SK-MEL-5 (cell line): ENCODE results near the gene HSD17B8. TPM values are rescaled to one million over a fixed set of nuclear protein-coding genes. Genes with fewer than 3 reads are reported as not detected.

Experiments used
- DNase-seq: peaks from one replicate; pipeline ENCODE4 v3.0.0-alpha.2; 2016; ENCODE audit warnings: low read depth, low spot score
- in situ Hi-C: cut with HindIII; loops from 2 replicates; pipeline ENCODE4 v1.10.0; 2016; ENCODE audit warnings: low sequenced_read_pairs, high pct_unique_total_duplicates, low pct_unique_long_range_greater_than_20kb
- total RNA-seq: library from RNA; depleted of rRNA; stranded (reverse); fragments of >200 nt; shearing (Covaris generic); gene quantifications from 2 replicates; pipeline ENCODE4 v1.2.3, GENCODE V29; 2014

HSD17B8 gene
- total RNA-seq, 1 experiment from 2014 or later: 6.5 TPM

- in situ Hi-C loops: no loop called here
- DNase-seq: no peak
Measured at GRCh38 chr6:33185654-33186187, 18.7 kb upstream of the HSD17B8 start.

GRCh38 chr6:33187809-33188208 lies 16.6 kb upstream of the HSD17B8 start:
- no peak for DNase-seq
- in situ Hi-C loops: no loop called here

GRCh38 chr6:33189164-33189563 lies 15.3 kb upstream of the HSD17B8 start:
- in situ Hi-C loops: no loop called here
- DNase-seq: no peak

- DNase-seq: no peak
- in situ Hi-C loops: no loop called here
Measured at GRCh38 chr6:33189625-33190448, 14.6 kb upstream of the HSD17B8 start.

GRCh38 chr6:33190504-33191107 lies 13.8 kb upstream of the HSD17B8 start:
- peak; percentile 65 for DNase-seq
- in situ Hi-C loops: no loop called here

- in situ Hi-C loops: no loop called here
- no peak for DNase-seq
Measured at GRCh38 chr6:33191383-33192104, 12.9 kb upstream of the HSD17B8 start.

GRCh38 chr6:33192105-33192646 lies 12.3 kb upstream of the HSD17B8 start, which contains the start of gene COL11A2:
COL11A2 (minus strand) TSS chr6:33192467; CDS start chr6:33192240, 227 bp downstream.
- no peak for DNase-seq
- in situ Hi-C loops: no loop called here

GRCh38 chr6:33192671-33193602 lies 11.5 kb upstream of the HSD17B8 start:
- peak; percentile 64 for DNase-seq
- in situ Hi-C loops: no loop called here

GRCh38 chr6:33193619-33194018 lies 10.8 kb upstream of the HSD17B8 start:
- no peak for DNase-seq
- in situ Hi-C loops: no loop called here

- DNase-seq: no peak
- in situ Hi-C loops: no loop called here
Measured at GRCh38 chr6:33194431-33194979, 9.9 kb upstream of the HSD17B8 start.

GRCh38 chr6:33195304-33196165 lies 8.9 kb upstream of the HSD17B8 start:
- in situ Hi-C loops: no loop called here
- no peak for DNase-seq

GRCh38 chr6:33197431-33198048 lies 6.9 kb upstream of the HSD17B8 start:
- in situ Hi-C loops: no loop called here

GRCh38 chr6:33198159-33198852 lies 6.1 kb upstream of the HSD17B8 start:
- in situ Hi-C loops: no loop called here
- DNase-seq: no peak

More at GRCh38 chr6:33197431-33198048, 6.9 kb upstream of the HSD17B8 start:
- DNase-seq: peak; percentile 93

GRCh38 chr6:33198853-33199436 lies 5.5 kb upstream of the HSD17B8 start:
- no peak for DNase-seq
- in situ Hi-C loops: no loop called here
